ENCODE measurements around the gene ELANE.

Gene ELANE

DNA sequence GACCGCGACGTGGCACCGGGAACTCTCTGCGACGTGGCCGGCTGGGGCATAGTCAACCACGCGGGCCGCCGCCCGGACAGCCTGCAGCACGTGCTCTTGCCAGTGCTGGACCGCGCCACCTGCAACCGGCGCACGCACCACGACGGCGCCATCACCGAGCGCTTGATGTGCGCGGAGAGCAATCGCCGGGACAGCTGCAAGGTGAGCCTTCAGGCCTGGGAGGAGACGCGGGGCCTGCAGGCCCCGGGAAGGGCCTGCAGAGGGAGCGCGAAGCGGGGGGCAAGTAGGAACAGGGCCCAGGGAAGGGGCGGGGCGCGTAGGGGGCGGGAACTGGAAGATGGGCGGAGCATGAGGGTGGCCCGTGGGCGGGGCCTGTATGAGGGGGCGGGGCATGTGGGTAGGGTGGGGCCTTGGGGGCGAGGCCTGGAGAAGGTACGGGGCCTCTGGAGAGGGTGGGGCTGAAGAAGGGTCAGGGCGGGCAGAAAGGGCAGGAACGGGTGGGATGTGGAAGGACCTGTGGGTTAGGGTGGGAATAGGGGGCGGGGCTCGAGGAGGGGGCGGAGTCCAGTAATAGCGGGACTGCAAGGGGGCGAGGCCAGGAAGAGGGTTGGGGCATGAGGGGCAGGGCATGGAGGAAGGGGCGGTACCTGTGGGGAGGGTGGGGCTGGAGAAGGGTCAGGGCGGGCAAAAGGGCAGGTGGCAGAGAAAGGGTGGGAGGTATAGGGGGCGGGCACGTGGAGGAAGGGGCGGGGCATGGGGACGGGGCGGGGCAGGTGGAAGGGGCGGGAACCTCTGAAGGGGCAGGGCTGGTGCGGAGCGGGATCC, 9.9 kb downstream of the ELANE start:
- H3K4me1 ChIP-seq (ENCODE audit: control insufficient read depth, insufficient read depth, low read length) = no peaks in the 10 kb centered on the region
- H3K27me3 ChIP-seq (ENCODE audit: control insufficient read depth, insufficient read depth, low read length) = peaks cover 5% of the 10 kb centered on the region
- H3K9me3 ChIP-seq (ENCODE audit: control insufficient read depth, insufficient read depth, low read length) = no peaks in the 10 kb centered on the region
- no peaks in the 10 kb centered on the region for H3K36me3 ChIP-seq (ENCODE audit: control insufficient read depth, insufficient read depth, low read length)
- H3K4me3 ChIP-seq (ENCODE audit: low read depth, low read length) = peak overlapping the region; percentile 49
- H3K9ac ChIP-seq (ENCODE audit: low read depth, low read length) = no peak overlapping the region

GRCh38 chr19:862581-863314, 10.6 kb downstream of the ELANE start:
- H3K9ac ChIP-seq (ENCODE audit: low read depth, low read length) = no peak overlapping the region

DNA sequence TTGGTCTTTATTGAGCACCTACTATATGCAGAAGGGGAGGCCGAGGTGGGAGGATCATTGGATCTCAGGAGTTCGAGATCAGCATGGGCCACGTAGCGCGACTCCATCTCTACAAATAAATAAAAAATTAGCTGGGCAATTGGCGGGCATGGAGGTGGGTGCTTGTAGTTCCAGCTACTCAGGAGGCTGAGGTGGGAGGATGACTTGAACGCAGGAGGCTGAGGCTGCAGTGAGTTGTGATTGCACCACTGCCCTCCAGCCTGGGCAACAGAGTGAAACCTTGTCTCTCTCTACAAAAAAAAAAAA, 11.2 kb downstream of the ELANE start:
- Histone ChIP-seq H3K9me3 (ENCODE audit: control insufficient read depth, insufficient read depth, low read length) (no peaks in the 10 kb centered on the region), H3K27me3 (ENCODE audit: control insufficient read depth, insufficient read depth, low read length) (peaks cover 5% of the 10 kb centered on the region), H3K36me3 (ENCODE audit: control insufficient read depth, insufficient read depth, low read length) (peaks cover 6% of the 10 kb centered on the region), H3K9ac (ENCODE audit: low read depth, low read length) (no peak overlapping the region), H3K4me3 (ENCODE audit: low read depth, low read length) (peak overlapping the region; percentile 49), H3K4me1 (ENCODE audit: control insufficient read depth, insufficient read depth, low read length) (no peaks in the 10 kb centered on the region)

More at GRCh38 chr19:862581-863314, 10.6 kb downstream of the ELANE start:
- Histone ChIP-seq H3K27me3 (ENCODE audit: control insufficient read depth, insufficient read depth, low read length) (peaks cover 5% of the 10 kb centered on the region), H3K9me3 (ENCODE audit: control insufficient read depth, insufficient read depth, low read length) (no peaks in the 10 kb centered on the region), H3K4me1 (ENCODE audit: control insufficient read depth, insufficient read depth, low read length) (no peaks in the 10 kb centered on the region), H3K4me3 (ENCODE audit: low read depth, low read length) (peak overlapping the region; percentile 49), H3K36me3 (ENCODE audit: control insufficient read depth, insufficient read depth, low read length) (peaks cover 1% of the 10 kb centered on the region)

DNA sequence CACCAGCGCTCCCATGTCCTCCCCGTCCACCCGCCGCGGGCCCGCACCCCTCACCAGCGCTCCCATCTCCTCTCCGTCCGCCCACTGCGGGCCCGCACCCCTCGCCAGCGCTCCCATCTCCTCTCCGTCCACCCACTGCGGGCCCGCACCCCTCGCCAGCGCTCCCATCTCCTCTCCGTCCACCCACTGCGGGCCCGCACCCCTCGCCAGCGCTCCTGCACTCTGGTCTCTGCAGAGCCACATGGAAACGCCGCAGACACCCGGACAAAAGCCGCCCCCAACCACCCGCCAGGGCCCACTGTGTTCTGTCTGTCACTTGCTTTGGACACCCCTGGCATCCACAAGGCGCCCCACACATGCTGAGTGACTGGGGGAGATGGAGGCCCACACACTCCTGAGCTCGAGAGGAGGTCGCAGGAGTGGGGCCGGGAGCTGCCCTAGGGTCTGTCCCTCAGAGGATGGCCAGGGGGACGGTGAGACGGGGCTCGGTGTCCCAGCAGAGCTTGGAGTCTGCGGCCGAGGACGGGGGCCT, 14.7 kb downstream of the ELANE start:
- no peak overlapping the region for H3K4me3 ChIP-seq (ENCODE audit: low read depth, low read length)
- H3K4me1 ChIP-seq (ENCODE audit: control insufficient read depth, insufficient read depth, low read length) = no peaks in the 10 kb centered on the region
- peaks cover 21% of the 10 kb centered on the region for H3K36me3 ChIP-seq (ENCODE audit: control insufficient read depth, insufficient read depth, low read length)
- H3K9me3 ChIP-seq (ENCODE audit: control insufficient read depth, insufficient read depth, low read length) = no peaks in the 10 kb centered on the region
- H3K9ac ChIP-seq (ENCODE audit: low read depth, low read length) = no peak overlapping the region
- H3K27me3 ChIP-seq (ENCODE audit: control insufficient read depth, insufficient read depth, low read length) = no peaks in the 10 kb centered on the region

- H3K9ac ChIP-seq (ENCODE audit: low read depth, low read length) = no peak overlapping the region
- H3K4me3 ChIP-seq (ENCODE audit: low read depth, low read length) = no peak overlapping the region
- no peaks in the 10 kb centered on the region for H3K9me3 ChIP-seq (ENCODE audit: control insufficient read depth, insufficient read depth, low read length)
- no peaks in the 10 kb centered on the region for H3K27me3 ChIP-seq (ENCODE audit: control insufficient read depth, insufficient read depth, low read length)
- H3K4me1 ChIP-seq (ENCODE audit: control insufficient read depth, insufficient read depth, low read length) = peaks cover 2% of the 10 kb centered on the region
- H3K36me3 ChIP-seq (ENCODE audit: control insufficient read depth, insufficient read depth, low read length) = peaks cover 21% of the 10 kb centered on the region
Observed at GRCh38 chr19:867301-867793, 15.2 kb downstream of the ELANE start.

GRCh38 chr19:867855-868457, 15.9 kb downstream of the ELANE start:
- Histone ChIP-seq H3K27me3 (ENCODE audit: control insufficient read depth, insufficient read depth, low read length) (no peaks in the 10 kb centered on the region), H3K4me3 (ENCODE audit: low read depth, low read length) (no peak overlapping the region), H3K4me1 (ENCODE audit: control insufficient read depth, insufficient read depth, low read length) (peaks cover 2% of the 10 kb centered on the region), H3K9me3 (ENCODE audit: control insufficient read depth, insufficient read depth, low read length) (no peaks in the 10 kb centered on the region), H3K36me3 (ENCODE audit: control insufficient read depth, insufficient read depth, low read length) (peaks cover 21% of the 10 kb centered on the region), H3K9ac (ENCODE audit: low read depth, low read length) (no peak overlapping the region)

- Histone ChIP-seq H3K36me3 (ENCODE audit: control insufficient read depth, insufficient read depth, low read length) (peaks cover 24% of the 10 kb centered on the region), H3K27me3 (ENCODE audit: control insufficient read depth, insufficient read depth, low read length) (no peaks in the 10 kb centered on the region), H3K4me3 (ENCODE audit: low read depth, low read length) (no peak overlapping the region), H3K9me3 (ENCODE audit: control insufficient read depth, insufficient read depth, low read length) (no peaks in the 10 kb centered on the region), H3K4me1 (ENCODE audit: control insufficient read depth, insufficient read depth, low read length) (peaks cover 2% of the 10 kb centered on the region), H3K9ac (ENCODE audit: low read depth, low read length) (no peak overlapping the region)
Observed at GRCh38 chr19:868458-869244, 16.5 kb downstream of the ELANE start.

DNA sequence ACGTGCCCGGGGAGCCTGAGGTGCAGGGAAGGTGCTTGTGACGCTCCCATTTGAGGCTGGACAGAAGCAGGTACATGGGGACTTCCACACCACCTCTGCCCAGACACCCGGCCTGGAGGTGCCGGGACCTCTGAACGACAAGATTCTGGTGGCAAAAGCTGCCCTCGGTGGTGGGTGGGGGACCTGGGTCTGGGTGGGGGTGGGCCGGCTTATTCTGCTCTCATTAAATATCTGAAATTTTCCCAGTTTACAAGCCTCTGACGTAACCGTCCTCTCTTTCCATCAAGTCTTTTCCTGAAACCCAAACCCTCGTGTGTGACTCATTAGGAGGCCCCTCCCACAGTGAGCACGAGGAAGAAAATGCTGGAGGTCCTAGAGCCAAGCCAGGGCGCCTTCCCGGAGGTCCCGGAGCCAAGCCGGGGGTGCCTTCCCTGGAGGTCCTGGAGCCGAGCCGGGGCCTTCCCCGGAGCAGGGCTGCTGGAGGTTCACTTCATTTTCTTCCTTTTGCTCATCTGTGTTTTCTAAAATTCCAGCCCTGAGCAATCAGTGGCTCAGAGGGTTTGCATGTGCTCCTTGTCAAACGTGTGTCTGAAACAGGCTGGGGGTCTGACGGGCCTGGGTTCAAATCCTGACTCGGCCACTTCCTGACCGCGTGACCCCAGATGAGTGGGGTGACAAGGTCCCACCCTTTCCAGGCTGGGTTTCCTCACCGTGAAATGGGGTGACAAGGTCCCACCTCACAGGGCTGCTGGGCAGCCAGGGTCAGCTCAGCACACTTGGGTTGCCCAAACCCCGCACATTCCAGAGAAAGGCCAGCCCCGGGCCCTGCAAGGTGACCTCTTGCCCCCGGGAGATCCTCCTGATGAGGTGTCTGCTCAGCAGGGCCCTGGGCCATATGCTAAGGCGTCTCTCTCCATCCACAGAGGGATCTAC, 17.4 kb downstream of the ELANE start:
- Histone ChIP-seq H3K4me1 (ENCODE audit: control insufficient read depth, insufficient read depth, low read length) (peaks cover 2% of the 10 kb centered on the region), H3K27me3 (ENCODE audit: control insufficient read depth, insufficient read depth, low read length) (no peaks in the 10 kb centered on the region), H3K36me3 (ENCODE audit: control insufficient read depth, insufficient read depth, low read length) (peaks cover 29% of the 10 kb centered on the region), H3K9ac (ENCODE audit: low read depth, low read length) (no peak overlapping the region), H3K4me3 (ENCODE audit: low read depth, low read length) (no peak overlapping the region), H3K9me3 (ENCODE audit: control insufficient read depth, insufficient read depth, low read length) (no peaks in the 10 kb centered on the region)

DNA sequence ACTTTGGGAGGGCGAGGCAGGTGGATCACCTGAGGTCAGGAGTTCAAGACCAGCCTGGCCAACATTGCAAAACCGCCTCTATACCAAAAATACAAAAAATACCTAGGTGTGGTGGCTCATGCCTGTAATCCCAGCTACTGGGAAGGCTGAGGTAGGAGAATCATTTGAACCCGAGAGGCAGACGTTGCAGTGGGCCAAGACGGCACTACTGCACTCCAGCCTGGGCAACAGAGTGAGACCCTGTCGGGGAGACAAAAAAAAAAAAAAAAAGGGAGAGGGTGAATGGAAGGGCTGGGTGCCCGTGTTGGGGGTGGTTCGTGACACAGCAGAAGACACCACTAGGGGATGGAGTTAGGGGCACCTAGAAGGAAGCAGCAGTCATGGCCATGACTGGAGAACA, 18.2 kb downstream of the ELANE start:
- peaks cover 32% of the 10 kb centered on the region for H3K36me3 ChIP-seq (ENCODE audit: control insufficient read depth, insufficient read depth, low read length)
- no peaks in the 10 kb centered on the region for H3K9me3 ChIP-seq (ENCODE audit: control insufficient read depth, insufficient read depth, low read length)
- no peaks in the 10 kb centered on the region for H3K27me3 ChIP-seq (ENCODE audit: control insufficient read depth, insufficient read depth, low read length)
- H3K4me3 ChIP-seq (ENCODE audit: low read depth, low read length) = no peak overlapping the region
- peaks cover 2% of the 10 kb centered on the region for H3K4me1 ChIP-seq (ENCODE audit: control insufficient read depth, insufficient read depth, low read length)
- no peak overlapping the region for H3K9ac ChIP-seq (ENCODE audit: low read depth, low read length)

- Histone ChIP-seq H3K4me1 (ENCODE audit: control insufficient read depth, insufficient read depth, low read length) (peaks cover 2% of the 10 kb centered on the region), H3K36me3 (ENCODE audit: control insufficient read depth, insufficient read depth, low read length) (peaks cover 36% of the 10 kb centered on the region), H3K27me3 (ENCODE audit: control insufficient read depth, insufficient read depth, low read length) (no peaks in the 10 kb centered on the region), H3K9ac (ENCODE audit: low read depth, low read length) (no peak overlapping the region), H3K4me3 (ENCODE audit: low read depth, low read length) (no peak overlapping the region), H3K9me3 (ENCODE audit: control insufficient read depth, insufficient read depth, low read length) (no peaks in the 10 kb centered on the region)
Observed at GRCh38 chr19:870963-871401, 18.9 kb downstream of the ELANE start.
